Endothelial cell of umbilical vein (primary cell): Measurements from ENCODE around the gene SRBD1.
A peak's percentile ranks its signal among the peaks of the same experiment; 100 is the strongest.

Experiments
- EZH2 ChIP-seq: IDR thresholded peaks from 2 replicates; pipeline ENCODE4 v1.6.1; 2012; ENCODE audit warnings: borderline replicate concordance, low read depth, mild to moderate bottlenecking, moderate library complexity, low read length, inconsistent platforms; ENCODE audit not compliant: severe bottlenecking
- GATA2 ChIP-seq: IDR thresholded peaks from 2 replicates; pipeline ENCODE4 v1.7.0; 2011; ENCODE audit warnings: low read depth, mild to moderate bottlenecking, moderate library complexity, mixed read lengths, low read length; ENCODE audit not compliant: insufficient read length, insufficient read depth
- MYC ChIP-seq: IDR thresholded peaks from one replicate; pipeline ENCODE4 v1.6.1; 2011; ENCODE audit warnings: mild to moderate bottlenecking, low read depth, low read length
- POLR2A ChIP-seq: IDR thresholded peaks from 2 replicates; pipeline ENCODE4 v1.6.1; 2012; ENCODE audit warnings: low read depth, mild to moderate bottlenecking, control low read depth, low read length
- POLR2AphosphoS5 ChIP-seq: IDR thresholded peaks from 2 replicates; pipeline ENCODE4 v1.6.1; 2012; ENCODE audit warnings: low read depth, mild to moderate bottlenecking, control low read depth, low read length, moderate library complexity; ENCODE audit not compliant: insufficient read depth
- TF ChIP-seq, protein P1 (sequence below), 2 donors: IDR thresholded peaks; 1 replicate in 1 of 2; 2 replicates in 1 of 2; pipeline ENCODE4 v1.5.1; 2011; ENCODE audit warnings: low read length in 2 of 2, mild to moderate bottlenecking in 2 of 2, moderate library complexity in 2 of 2, control low read depth in 1 of 2, inconsistent platforms in 1 of 2, low read depth in 1 of 2; ENCODE audit not compliant: insufficient read depth in 1 of 2; ENCODE audit errors: extremely low read depth in 1 of 2

DNA sequence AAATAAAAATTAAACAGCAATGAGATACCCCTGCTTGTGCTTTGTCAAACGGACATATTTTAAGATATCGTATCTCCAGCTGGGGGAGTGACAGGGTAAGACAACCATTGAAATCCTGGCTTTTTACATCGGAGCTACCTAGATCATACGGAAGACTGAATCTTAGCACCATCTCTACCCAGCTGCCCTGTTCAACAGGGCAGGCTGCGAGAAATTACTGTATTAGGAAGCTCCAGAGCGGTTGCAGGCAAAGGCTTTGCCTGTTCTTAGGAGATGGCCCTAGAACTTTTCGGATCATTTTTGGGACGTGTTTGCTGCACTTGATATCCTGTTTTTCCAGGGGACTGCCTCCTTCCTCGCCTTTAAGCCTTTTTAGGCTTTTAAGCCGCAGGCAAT is 38.4 kb upstream of the SRBD1 start:
- TF ChIP-seq MYC (no peak), POLR2A (peak; percentile 11), EZH2 (no peak), POLR2AphosphoS5 (no peak), GATA2 (no peak)
- TF ChIP-seq, protein P1, sequence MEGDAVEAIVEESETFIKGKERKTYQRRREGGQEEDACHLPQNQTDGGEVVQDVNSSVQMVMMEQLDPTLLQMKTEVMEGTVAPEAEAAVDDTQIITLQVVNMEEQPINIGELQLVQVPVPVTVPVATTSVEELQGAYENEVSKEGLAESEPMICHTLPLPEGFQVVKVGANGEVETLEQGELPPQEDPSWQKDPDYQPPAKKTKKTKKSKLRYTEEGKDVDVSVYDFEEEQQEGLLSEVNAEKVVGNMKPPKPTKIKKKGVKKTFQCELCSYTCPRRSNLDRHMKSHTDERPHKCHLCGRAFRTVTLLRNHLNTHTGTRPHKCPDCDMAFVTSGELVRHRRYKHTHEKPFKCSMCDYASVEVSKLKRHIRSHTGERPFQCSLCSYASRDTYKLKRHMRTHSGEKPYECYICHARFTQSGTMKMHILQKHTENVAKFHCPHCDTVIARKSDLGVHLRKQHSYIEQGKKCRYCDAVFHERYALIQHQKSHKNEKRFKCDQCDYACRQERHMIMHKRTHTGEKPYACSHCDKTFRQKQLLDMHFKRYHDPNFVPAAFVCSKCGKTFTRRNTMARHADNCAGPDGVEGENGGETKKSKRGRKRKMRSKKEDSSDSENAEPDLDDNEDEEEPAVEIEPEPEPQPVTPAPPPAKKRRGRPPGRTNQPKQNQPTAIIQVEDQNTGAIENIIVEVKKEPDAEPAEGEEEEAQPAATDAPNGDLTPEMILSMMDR (IDR thresholded peaks at IDR 0.05; ENCODE audit: extremely low read depth in 1 of 2, insufficient read depth in 1 of 2, low read depth in 1 of 2, low read length in 2 of 2), result no peak
